ENCODE data around the gene MCRIP2. TPM values are rescaled to one million over a fixed set of nuclear protein-coding genes. Genes with fewer than 3 reads are reported as not detected.

MCRIP2 gene
- polyA plus RNA-seq, 2 of the 4 experiments (the other 2 are of a cell fraction), result 10.7 to 21.3 TPM

- TF ChIP-seq HDAC2 (IDR thresholded peaks at IDR 0.05), result no peak
- 0 out of 2 replicates have a peak, but pooled peaks have one; percentile 19 for TF ChIP-seq PBX3 (IDR thresholded peaks at IDR 0.05)
Measured at GRCh38 chr16:680967-681745, 39.5 kb downstream of the MCRIP2 start (continued).

GRCh38 chr16:681746-682427 is 40.3 kb downstream of the MCRIP2 start:
- TF ChIP-seq HOXA7 (CRISPR knock-in tag; IDR thresholded peaks at IDR 0.05) (no peak), CBX8 (IDR thresholded peaks at IDR 0.05) (no peak), BCL3 (IDR thresholded peaks at IDR 0.05) (peak; percentile 51; the same call in 2 of the 3 replicates), POLR2A (IDR thresholded peaks at IDR 0.05; ENCODE audit: low read length) (peak; percentile 41), MAX (IDR thresholded peaks at IDR 0.05) (peak; percentile 37; the same call in 1 of the 2 replicates), KDM1A (IDR thresholded peaks at IDR 0.05; ENCODE audit: low read depth) (no peak), PBX3 (IDR thresholded peaks at IDR 0.05) (peak; percentile 37; the same call in 1 of the 2 replicates)
- no peak for DNase-seq (ENCODE audit: low read depth in 1 of 2, low spot score in 1 of 2)
- Histone ChIP-seq H3K27ac (peak overlapping the region in 1 of 2 experiments; percentile 97; a peak in 1 of 6 replicates), H3K9me3 (no peaks in the 10 kb centered on the region), H3K4me1 (peaks cover 38% of the 10 kb centered on the region), H3K4me3 (peak overlapping the region; percentile 74; the same call in 2 of the 3 replicates), H3K4me2 (peak overlapping the region; percentile 93)
- no peak for ATAC-seq
- WGBS (ENCODE audit: missing lambda C conversion rate), result 90% methylated on average over 24 of the region's 28 CpGs
- POLR2A ChIA-PET, result interaction anchor here (0.6 to 2.0 kb wide), 3 partner anchors 8 to 95 kb away, joined by 5 to 12 read pairs (median 6); partner anchors contain the start of genes ANTKMT and WDR24
- FAIRE-seq, result no peak
- CTCF ChIA-PET, result interaction anchor here (1.0 to 2.9 kb wide), 8 partner anchors 14 to 111 kb away, joined by 3 to 15 read pairs (median 5); partner anchors contain the start of gene RHOT2

- Histone ChIP-seq H3K27ac (peak overlapping the region in 1 of 2 experiments; percentile 91; a peak in 4 of 6 replicates), H3K9me3 (no peaks in the 10 kb centered on the region), H3K4me3 (peak overlapping the region; percentile 76), H3K4me2 (peak overlapping the region; percentile 93), H3K4me1 (peaks cover 38% of the 10 kb centered on the region)
- CTCF ChIA-PET, result interaction anchor here (0.7 to 2.9 kb wide), 5 partner anchors 15 to 112 kb away, joined by 3 to 15 read pairs (median 3); partner anchors contain the start of gene RHOT2
- DNase-seq (ENCODE audit: low read depth in 1 of 2, low spot score in 1 of 2) (no peak), FAIRE-seq (no peak), ATAC-seq (no peak)
- POLR2A ChIA-PET, result no interaction called here
- TF ChIP-seq HOXB13 (CRISPR knock-in tag; IDR thresholded peaks at IDR 0.05; ENCODE audit: low read depth), result no peak
- no peak for TF ChIP-seq HDAC2 (IDR thresholded peaks at IDR 0.05)
- no peak for TF ChIP-seq ZFP36 (IDR thresholded peaks at IDR 0.05; ENCODE audit: borderline replicate concordance, partially characterized antibody)
- no peak for TF ChIP-seq KDM5A (IDR thresholded peaks at IDR 0.05)
- no peak for TF ChIP-seq ELK1 (IDR thresholded peaks at IDR 0.05; ENCODE audit: low read depth, low read length)
- peak; percentile 36; the same call in 1 of the 2 replicates for TF ChIP-seq POLR2AphosphoS2 (conservative IDR thresholded peaks at IDR 0.05; ENCODE audit: low read length)
- TF ChIP-seq HES2 (IDR thresholded peaks at IDR 0.05), result no peak
- TF ChIP-seq PBX3 (IDR thresholded peaks at IDR 0.05), result peak; percentile 20
- TF ChIP-seq NFE2L2 (conservative IDR thresholded peaks at IDR 0.05; ENCODE audit: low read length), result no peak
- WGBS (ENCODE audit: missing lambda C conversion rate), result 88% methylated on average over 36 of the region's 36 CpGs
Measured at GRCh38 chr16:682493-683395, 41.1 kb downstream of the MCRIP2 start.
